Motor neuron (in vitro differentiated cells): ENCODE results near the gene MMD2. TPM values are rescaled to one million over a fixed set of nuclear protein-coding genes. Genes with fewer than 3 reads are reported as not detected.

Source experiments
- ATAC-seq, 8 experiments: fragments of 200-7000 bp; cut with Tn5 transposase; replicated peaks in 6 of 8; 2 replicates each; pipeline ENCODE4 v1.8.0; 2021; ENCODE audit warnings: mild to moderate bottlenecking in 8 of 8, moderate library complexity in 8 of 8
- H3K27ac ChIP-seq, 2 donors: fragments of 250-450 bp; sonication (Bioruptor Pico); 2 replicates each; pipeline ENCODE4 v1.9.0; 2021; ENCODE audit warnings: antibody characterized with exemption in 2 of 2, mild to moderate bottlenecking in 2 of 2, moderate library complexity in 1 of 2
- H3K4me1 ChIP-seq, 2 donors: fragments of 250-450 bp; sonication (Bioruptor Pico); replicated peaks in 1 of 2; 2 replicates each; pipeline ENCODE4 v1.6.1; 2021; ENCODE audit warnings: antibody characterized with exemption in 2 of 2, mild to moderate bottlenecking in 2 of 2, moderate library complexity in 1 of 2
- H3K4me3 ChIP-seq, 5 donors: fragments of 250-450 bp; sonication (Bioruptor Pico); 2 replicates each; pipeline ENCODE4 v1.9.0; 2021; ENCODE audit warnings: antibody characterized with exemption in 5 of 5, mild to moderate bottlenecking in 5 of 5, moderate library complexity in 4 of 5
- WGBS, 10 experiments: fragments of 450-650 bp; shearing (Covaris generic); methylation state at CpG; one replicate each; pipeline ENCODE4 v1.0.0; 2022; 5-methylcytosine and 5-hydroxymethylcytosine counted together
- in situ Hi-C, 9 experiments: fragments of 400-800 bp; cut with MboI; loops; one replicate each; pipeline ENCODE4 v1.15.0; 2021; ENCODE audit warnings: low sequenced_read_pairs in 9 of 9, low pct_unique_long_range_greater_than_20kb in 2 of 9; ENCODE audit not compliant: unreplicated experiment in 9 of 9
- total RNA-seq, 8 experiments: library from RNA; unstranded; fragments of 300-600 nt; gene quantifications; 2 replicates each; pipeline versions ENCODE4 v1.2.3 to v1.2.4, GENCODE V29; 2022

The MMD2 gene
- total RNA-seq, 8 experiments from 2014 or later = 0.05 to 0.43 (median 0.19) TPM; not detected in 3

- Histone ChIP-seq H3K27ac (no peak overlapping the region), H3K4me1 (peaks cover 17 to 19% of the 10 kb centered on the region in 2 donors), H3K4me3 (no peak overlapping the region)
- in situ Hi-C loops = no loop called here
- no peak for ATAC-seq
- 29 to 100% (median 81%) methylated on average over 3 to 10 of the region's 10 CpGs; no CpG with 5 or more reads in 3 of the 10 experiments for WGBS, 10 experiments
Observed at GRCh38 chr7:4884164-4884563, 74.8 kb downstream of the MMD2 start.

GRCh38 chr7:4883372-4884144, 75.4 kb downstream of the MMD2 start, which contains the start of gene RADIL:
Gene RADIL, minus strand, starts transcription at chr7:4883716. Its CDS starts 5,577 bp downstream, at chr7:4878139.
- in situ Hi-C loops = no loop called here
- peak within 1 kb of the TSS; percentile 66 to 71 for H3K27ac ChIP-seq
- H3K4me1 ChIP-seq = peaks cover 17 to 19% of the 10 kb centered on the region in 2 donors
- peak within 1 kb of the TSS; percentile 55 to 97 (median 63) for H3K4me3 ChIP-seq
- no CpG with 5 or more reads among the region's 72 CpGs for WGBS, 10 experiments
- peak; percentile 52 to 89 (median 86) for ATAC-seq

- Histone ChIP-seq H3K4me1 (peaks cover 17 to 19% of the 10 kb centered on the region in 2 donors), H3K4me3 (peak overlapping the region; percentile 55 to 97 (median 63)), H3K27ac (peak overlapping the region; percentile 66 to 71)
- 0% methylated on average over 1 to 2 of the region's 36 CpGs; no CpG with 5 or more reads in 8 of the 10 experiments for WGBS, 10 experiments
- in situ Hi-C loops = no loop called here
- ATAC-seq = peak in 6 of 8 experiments; percentile 2 to 31 (median 18)
Observed at GRCh38 chr7:4883033-4883371, 76.0 kb downstream of the MMD2 start.

GRCh38 chr7:4882169-4883032, 76.6 kb downstream of the MMD2 start:
- H3K4me1 ChIP-seq = peaks cover 17 to 19% of the 10 kb centered on the region in 2 donors
- peak overlapping the region; percentile 66 to 71 for H3K27ac ChIP-seq
- peak overlapping the region; percentile 55 to 97 (median 63) for H3K4me3 ChIP-seq
- peak; percentile 43 to 83 (median 61) for ATAC-seq
- in situ Hi-C loops = no loop called here
- WGBS, 10 experiments = 0 to 20% (median 4%) methylated on average over 2 to 23 of the region's 35 CpGs; no CpG with 5 or more reads in 1 of the 10 experiments

- WGBS, 10 experiments = 0 to 93% (median 33%) methylated on average over 1 to 6 of the region's 10 CpGs; no CpG with 5 or more reads in 1 of the 10 experiments
- in situ Hi-C loops = no loop called here
- peak overlapping the region in 1 of 5 donors; percentile 16 for H3K4me3 ChIP-seq
- ATAC-seq = no peak
- H3K4me1 ChIP-seq = peaks cover 17 to 19% of the 10 kb centered on the region in 2 donors
- H3K27ac ChIP-seq = peak overlapping the region in 1 of 2 donors; percentile 11
Observed at GRCh38 chr7:4880218-4880617, 78.8 kb downstream of the MMD2 start.

- ATAC-seq = no peak
- Histone ChIP-seq H3K4me3 (no peak overlapping the region), H3K27ac (no peak overlapping the region), H3K4me1 (peaks cover 17 to 19% of the 10 kb centered on the region in 2 donors)
- WGBS, 10 experiments = 80 to 96% (median 85%) methylated on average over 2 to 11 of the region's 27 CpGs; no CpG with 5 or more reads in 4 of the 10 experiments
- in situ Hi-C loops = no loop called here
Observed at GRCh38 chr7:4879396-4880081, 79.4 kb downstream of the MMD2 start.

GRCh38 chr7:4878336-4879335, 80.4 kb downstream of the MMD2 start:
- Histone ChIP-seq H3K4me1 (peaks cover 17 to 19% of the 10 kb centered on the region in 2 donors), H3K27ac (no peak overlapping the region), H3K4me3 (no peak overlapping the region)
- in situ Hi-C loops = no loop called here
- ATAC-seq = no peak
- WGBS, 10 experiments = 20 to 100% (median 89%) methylated on average over 1 to 7 of the region's 45 CpGs; no CpG with 5 or more reads in 3 of the 10 experiments

- WGBS, 10 experiments = 90 to 96% (median 91%) methylated on average over 7 to 12 of the region's 18 CpGs; no CpG with 5 or more reads in 7 of the 10 experiments
- Histone ChIP-seq H3K27ac (no peak overlapping the region), H3K4me3 (no peak overlapping the region), H3K4me1 (peaks cover 14 to 19% of the 10 kb centered on the region in 2 donors)
- in situ Hi-C loops = no loop called here
- ATAC-seq = no peak
Observed at GRCh38 chr7:4876586-4876985, 82.4 kb downstream of the MMD2 start.

- H3K27ac ChIP-seq = no peak overlapping the region
- ATAC-seq = no peak
- H3K4me1 ChIP-seq = peaks cover 12 to 14% of the 10 kb centered on the region in 2 donors
- 67 to 96% (median 82%) methylated on average over 2 to 5 of the region's 15 CpGs; no CpG with 5 or more reads in 6 of the 10 experiments for WGBS, 10 experiments
- no peak overlapping the region for H3K4me3 ChIP-seq
- in situ Hi-C loops = no loop called here
Observed at GRCh38 chr7:4875391-4875790, 83.6 kb downstream of the MMD2 start.

GRCh38 chr7:4873071-4873944, 85.7 kb downstream of the MMD2 start:
- no peak overlapping the region for H3K4me3 ChIP-seq
- in situ Hi-C loops = no loop called here
- H3K4me1 ChIP-seq = peaks cover 0 to 4% of the 10 kb centered on the region in 2 donors
- no peak overlapping the region for H3K27ac ChIP-seq
- ATAC-seq = no peak
- 67 to 100% (median 88%) methylated on average over 1 to 11 of the region's 31 CpGs; no CpG with 5 or more reads in 3 of the 10 experiments for WGBS, 10 experiments
